DMS114 treated with DMSO at 0.1 percent for 48 hours (cell line): ENCODE measurements around the gene B3GALT6.
"Not testable (repeated sequence)": the region's sequence is repeated elsewhere in the genome, so short reads cannot be mapped to it uniquely, and the experiment has no call there.

Source experiments
- DNase-seq: peaks from one replicate; lab custom pipeline; 2025; ENCODE audit not compliant: unreplicated experiment; lab: John Stamatoyannopoulos, UW

Gene B3GALT6

GRCh38 chr1:1232208-1232795, at the start of gene B3GALT6:
B3GALT6 (plus strand) TSS chr1:1232237; CDS start chr1:1232279, 42 bp downstream.
- no peak for DNase-seq

GRCh38 chr1:1182491-1183220, 49.4 kb upstream of the B3GALT6 start:
- DNase-seq, result no peak

- DNase-seq, result no peak
Observed at GRCh38 chr1:1183221-1183747, 48.8 kb upstream of the B3GALT6 start.

GRCh38 chr1:1183833-1184775, 47.9 kb upstream of the B3GALT6 start:
- DNase-seq, result no peak

GRCh38 chr1:1185101-1185765, 46.8 kb upstream of the B3GALT6 start:
- DNase-seq, result no peak

- DNase-seq, result no peak
Observed at GRCh38 chr1:1187938-1188337, 44.1 kb upstream of the B3GALT6 start.

- no peak for DNase-seq
Observed at GRCh38 chr1:1189111-1189510, 42.9 kb upstream of the B3GALT6 start.

GRCh38 chr1:1191734-1192133, 40.3 kb upstream of the B3GALT6 start:
- no peak for DNase-seq

- no peak for DNase-seq
Observed at GRCh38 chr1:1194723-1195122, 37.3 kb upstream of the B3GALT6 start.

- DNase-seq, result not testable (repeated sequence)
Observed at GRCh38 chr1:1195726-1196125, 36.3 kb upstream of the B3GALT6 start.

- no peak for DNase-seq
Observed at GRCh38 chr1:1196431-1197187, 35.4 kb upstream of the B3GALT6 start.

GRCh38 chr1:1197188-1197500, 34.9 kb upstream of the B3GALT6 start:
- no peak for DNase-seq

GRCh38 chr1:1197551-1198422, 34.2 kb upstream of the B3GALT6 start:
- DNase-seq, result no peak

GRCh38 chr1:1198423-1199140, 33.5 kb upstream of the B3GALT6 start:
- no peak for DNase-seq

GRCh38 chr1:1199141-1199960, 32.7 kb upstream of the B3GALT6 start:
- DNase-seq, result no peak

- DNase-seq, result no peak
Observed at GRCh38 chr1:1199961-1200875, 31.8 kb upstream of the B3GALT6 start.
